Keratinocyte (primary cell): ENCODE measurements around the gene IQCE. TPM values are rescaled to one million over a fixed set of nuclear protein-coding genes. Genes with fewer than 3 reads are reported as not detected.

Experiments used
- DNase-seq: peaks from one replicate; pipeline ENCODE4 v3.0.0-alpha.2; 2011; ENCODE audit warnings: low read depth, missing footprints, low spot score
- FAIRE-seq: peaks from 2 replicates; lab custom pipeline; 2011; peaks lifted over from hg19 to GRCh38; lab: Jason Lieb, UNC
- H2AFZ ChIP-seq: 2 replicates; pipeline ENCODE4 v1.6.0; 2012; ENCODE audit warnings: low read length, control low read depth, inconsistent platforms; ENCODE audit not compliant: control insufficient read depth
- H3K27ac ChIP-seq: 2 replicates; pipeline ENCODE4 v1.5.1; 2011; ENCODE audit warnings: low read length; ENCODE audit not compliant: control insufficient read depth, insufficient read depth
- H3K27me3 ChIP-seq: 3 replicates; pipeline ENCODE4 v1.6.0; 2011; ENCODE audit warnings: low read length; ENCODE audit not compliant: control insufficient read depth, insufficient read depth; ENCODE audit errors: extremely low read depth
- H3K36me3 ChIP-seq, 2 experiments: 2 replicates in 1 of 2; 3 replicates in 1 of 2; pipeline ENCODE4 v1.5.1; 2011; ENCODE audit warnings: low read length in 2 of 2, mild to moderate bottlenecking in 1 of 2; ENCODE audit not compliant: control insufficient read depth in 2 of 2, insufficient read depth in 2 of 2; ENCODE audit errors: extremely low read depth in 1 of 2
- H3K4me1 ChIP-seq: 3 replicates; pipeline ENCODE4 v1.5.1; 2011; ENCODE audit warnings: low read length; ENCODE audit not compliant: control insufficient read depth, insufficient read depth; ENCODE audit errors: extremely low read depth
- H3K4me2 ChIP-seq: 3 replicates; pipeline ENCODE4 v1.6.0; 2011; ENCODE audit warnings: low read depth, low read length; ENCODE audit not compliant: control insufficient read depth, insufficient read depth; ENCODE audit errors: extremely low read depth
- H3K4me3 ChIP-seq, 3 experiments: fragments of 200-600 bp in 1 of 3; sonication (generic) in 1 of 3; 2 replicates in 2 of 3; 3 replicates in 1 of 3; pipeline ENCODE4 v1.5.1; 2011 to 2016; ENCODE audit warnings: low read length in 3 of 3, mild to moderate bottlenecking in 3 of 3, control low read depth in 2 of 3, inconsistent platforms in 1 of 3, low read depth in 1 of 3, mixed read lengths in 1 of 3, mixed run types in 1 of 3, moderate library complexity in 1 of 3; ENCODE audit not compliant: control insufficient read depth in 2 of 3, insufficient read depth in 2 of 3; ENCODE audit errors: extremely low read depth in 1 of 3
- H3K79me2 ChIP-seq: 2 replicates; pipeline ENCODE4 v1.6.0; 2012; ENCODE audit warnings: low read length; ENCODE audit not compliant: control insufficient read depth, insufficient read depth
- H3K9ac ChIP-seq: 3 replicates; pipeline ENCODE4 v1.6.0; 2011; ENCODE audit warnings: low read length; ENCODE audit not compliant: control insufficient read depth, insufficient read depth; ENCODE audit errors: extremely low read depth
- H3K9me1 ChIP-seq: 3 replicates; pipeline ENCODE4 v1.6.0; 2011; ENCODE audit warnings: low read length; ENCODE audit not compliant: control insufficient read depth, insufficient read depth; ENCODE audit errors: extremely low read depth
- H3K9me3 ChIP-seq: 2 replicates; pipeline ENCODE4 v1.5.1; 2012; ENCODE audit warnings: low read depth, low read length; ENCODE audit not compliant: control insufficient read depth
- H4K20me1 ChIP-seq: 3 replicates; pipeline ENCODE4 v1.6.0; 2011; ENCODE audit warnings: low read length; ENCODE audit not compliant: control insufficient read depth, insufficient read depth; ENCODE audit errors: extremely low read depth
- EZH2 ChIP-seq: IDR thresholded peaks from one replicate; pipeline ENCODE4 v1.6.1; 2012; ENCODE audit warnings: inconsistent platforms, mild to moderate bottlenecking, low read length, moderate library complexity
- dilution Hi-C: fragments of 300-500 bp; cut with MboI; formaldehyde crosslinking; loops from one replicate; pipeline ENCODE4 v1.7.0; 2020; ENCODE audit warnings: low sequenced_read_pairs; ENCODE audit not compliant: extremely low pct_ligation_motif_present
- polyA plus RNA-seq, 5 experiments: library from polyadenylated mRNA; depleted of rRNA in 3 of 5; stranded (reverse) in 3 of 5; stranded (forward) in 1 of 5; unstranded in 1 of 5; fragments of >200 nt; gene quantifications; 1 replicate in 1 of 5; 2 replicates in 3 of 5; 3 replicates in 1 of 5; pipeline versions ENCODE4 v1.2.1 to v1.2.3, GENCODE V29; 2011 to 2012; ENCODE audit warnings: missing spikeins in 2 of 5, low read depth in 1 of 5, low replicate concordance in 1 of 5
- TF ChIP-seq, protein P1 (sequence below), 3 experiments: IDR thresholded peaks in 1 of 3; conservative IDR thresholded peaks in 1 of 3; optimal IDR thresholded peaks in 1 of 3; 2 replicates in 2 of 3; 3 replicates in 1 of 3; pipeline versions ENCODE3 to v1.5.1; 2011; ENCODE audit warnings: low read length in 3 of 3, mild to moderate bottlenecking in 3 of 3, moderate library complexity in 2 of 3, control low read depth in 1 of 3, inconsistent platforms in 1 of 3; ENCODE audit not compliant: insufficient read depth in 2 of 3; ENCODE audit errors: extremely low read depth in 1 of 3

The IQCE gene
- polyA plus RNA-seq, 1 donor (not counting 4 experiments of a cell fraction or from before 2014, with no cell fraction given) = 5.2 TPM

GRCh38 chr7:2605608-2606538 is 47.1 kb downstream of the IQCE start:
- Histone ChIP-seq H3K4me3 (no peak overlapping the region), H3K27me3 (no peaks in the 10 kb centered on the region), H3K79me2 (no peaks in the 10 kb centered on the region), H3K4me2 (no peak overlapping the region), H2AFZ (no peak overlapping the region), H4K20me1 (no peaks in the 10 kb centered on the region), H3K27ac (no peak overlapping the region), H3K36me3 (peaks cover 2 to 9% of the 10 kb centered on the region in 2 experiments), H3K4me1 (no peaks in the 10 kb centered on the region), H3K9me1 (no peaks in the 10 kb centered on the region), H3K9ac (no peak overlapping the region), H3K9me3 (no peaks in the 10 kb centered on the region)
- dilution Hi-C loops = no loop called here
- DNase-seq (no peak), FAIRE-seq (no peak)
- TF ChIP-seq EZH2 = no peak
- TF ChIP-seq, protein P1, sequence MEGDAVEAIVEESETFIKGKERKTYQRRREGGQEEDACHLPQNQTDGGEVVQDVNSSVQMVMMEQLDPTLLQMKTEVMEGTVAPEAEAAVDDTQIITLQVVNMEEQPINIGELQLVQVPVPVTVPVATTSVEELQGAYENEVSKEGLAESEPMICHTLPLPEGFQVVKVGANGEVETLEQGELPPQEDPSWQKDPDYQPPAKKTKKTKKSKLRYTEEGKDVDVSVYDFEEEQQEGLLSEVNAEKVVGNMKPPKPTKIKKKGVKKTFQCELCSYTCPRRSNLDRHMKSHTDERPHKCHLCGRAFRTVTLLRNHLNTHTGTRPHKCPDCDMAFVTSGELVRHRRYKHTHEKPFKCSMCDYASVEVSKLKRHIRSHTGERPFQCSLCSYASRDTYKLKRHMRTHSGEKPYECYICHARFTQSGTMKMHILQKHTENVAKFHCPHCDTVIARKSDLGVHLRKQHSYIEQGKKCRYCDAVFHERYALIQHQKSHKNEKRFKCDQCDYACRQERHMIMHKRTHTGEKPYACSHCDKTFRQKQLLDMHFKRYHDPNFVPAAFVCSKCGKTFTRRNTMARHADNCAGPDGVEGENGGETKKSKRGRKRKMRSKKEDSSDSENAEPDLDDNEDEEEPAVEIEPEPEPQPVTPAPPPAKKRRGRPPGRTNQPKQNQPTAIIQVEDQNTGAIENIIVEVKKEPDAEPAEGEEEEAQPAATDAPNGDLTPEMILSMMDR (optimal IDR thresholded peaks at IDR 0.05 in 1 of 3, IDR thresholded peaks at IDR 0.05 in 1 of 3, conservative IDR thresholded peaks at IDR 0.05 in 1 of 3; ENCODE audit: extremely low read depth in 1 of 3, insufficient read depth in 2 of 3, low read length in 3 of 3) = no peak

- no peaks in the 10 kb centered on the region for H3K9me1 ChIP-seq
- no peak overlapping the region for H2AFZ ChIP-seq
- H3K36me3 ChIP-seq = peaks cover 0 to 6% of the 10 kb centered on the region in 2 experiments
- H4K20me1 ChIP-seq = no peaks in the 10 kb centered on the region
- DNase-seq = no peak
- no peak for FAIRE-seq
- no peak for TF ChIP-seq EZH2
- no peak overlapping the region for H3K9ac ChIP-seq
- H3K27ac ChIP-seq = no peak overlapping the region
- no peak overlapping the region for H3K4me3 ChIP-seq
- dilution Hi-C loops = no loop called here
- H3K27me3 ChIP-seq = no peaks in the 10 kb centered on the region
- no peak overlapping the region for H3K4me2 ChIP-seq
- H3K4me1 ChIP-seq = no peaks in the 10 kb centered on the region
- no peaks in the 10 kb centered on the region for H3K79me2 ChIP-seq
- H3K9me3 ChIP-seq = no peaks in the 10 kb centered on the region
These were observed 47.8 kb downstream of the IQCE start for GRCh38 chr7:2606539-2606936.
